ENCODE measurements around the gene RPS8.
A peak's percentile ranks its signal among the peaks of the same experiment; 100 is the strongest.
"Not testable (repeated sequence)": the region's sequence is repeated elsewhere in the genome, so short reads cannot be mapped to it uniquely, and the experiment has no call there.

RPS8 gene

GRCh38 chr1:44775078-44775929 lies at the start of gene RPS8:
Gene RPS8, plus strand, starts transcription at chr1:44775540. Its CDS starts 57 bp downstream, at chr1:44775597.
- DNase-seq (ENCODE audit: low read depth in 1 of 2, low spot score in 1 of 2), result peak; percentile 71 to 74

- peak; percentile 88 for DNase-seq (ENCODE audit: low read depth in 1 of 2, low spot score in 1 of 2)
These were observed 44.4 kb upstream of the RPS8 start, which contains the start of gene RNU5D-1 for GRCh38 chr1:44730741-44731512. Gene RNU5D-1, minus strand, starts transcription at chr1:44731170.

GRCh38 chr1:44733365-44733764 lies 42.0 kb upstream of the RPS8 start:
- no peak for DNase-seq (ENCODE audit: low read depth in 1 of 2, low spot score in 1 of 2)

GRCh38 chr1:44733784-44734183 lies 41.6 kb upstream of the RPS8 start:
- no peak for DNase-seq (ENCODE audit: low read depth in 1 of 2, low spot score in 1 of 2)

DNA sequence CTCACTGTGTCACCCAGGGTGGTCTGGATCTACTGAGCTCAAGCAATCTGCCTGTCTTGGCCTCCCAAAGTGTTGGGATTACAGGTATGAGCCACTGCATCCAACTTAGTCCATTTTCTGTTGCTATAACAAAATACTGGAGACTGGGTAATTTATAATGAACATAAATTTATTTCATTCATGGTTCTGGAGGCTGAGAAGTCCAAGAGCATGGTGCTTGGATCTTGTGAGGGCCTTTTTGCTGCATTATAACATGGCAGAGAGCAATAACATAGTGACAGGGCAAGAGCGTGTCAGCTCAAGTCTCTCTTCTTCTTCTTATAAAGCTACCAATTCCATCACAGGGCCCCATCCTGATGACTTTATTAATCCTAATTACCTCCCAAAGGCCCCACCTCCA lies 39.3 kb upstream of the RPS8 start:
- DNase-seq (ENCODE audit: low read depth in 1 of 2, low spot score in 1 of 2), result no peak

DNA sequence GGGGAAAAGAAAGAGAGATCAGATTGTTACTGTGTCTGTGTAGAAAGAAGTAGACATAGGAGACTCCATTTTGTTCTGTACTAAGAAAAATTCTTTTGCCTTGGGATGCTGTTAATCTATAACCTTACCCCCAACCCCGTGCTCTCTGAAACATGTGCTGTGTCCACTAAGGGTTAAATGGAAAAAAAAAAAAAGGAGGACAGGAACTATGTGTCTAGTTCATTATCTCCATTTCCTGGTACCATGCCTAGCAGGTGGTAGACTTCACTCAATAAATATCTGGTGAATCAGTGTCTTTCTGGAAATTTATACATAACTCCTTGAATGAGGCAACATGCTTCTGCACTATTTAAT lies 36.4 kb upstream of the RPS8 start:
- DNase-seq (ENCODE audit: low read depth in 1 of 2, low spot score in 1 of 2), result not testable (repeated sequence)

GRCh38 chr1:44739307-44740178 lies 35.8 kb upstream of the RPS8 start, which contains the start of gene KIF2C:
Gene KIF2C, plus strand, starts transcription at chr1:44739837. Its CDS starts 96 bp downstream, at chr1:44739933.
- peak; percentile 91 to 95 for DNase-seq (ENCODE audit: low read depth in 1 of 2, low spot score in 1 of 2)

GRCh38 chr1:44740179-44740617 lies 35.1 kb upstream of the RPS8 start:
- DNase-seq (ENCODE audit: low read depth in 1 of 2, low spot score in 1 of 2), result no peak

DNA sequence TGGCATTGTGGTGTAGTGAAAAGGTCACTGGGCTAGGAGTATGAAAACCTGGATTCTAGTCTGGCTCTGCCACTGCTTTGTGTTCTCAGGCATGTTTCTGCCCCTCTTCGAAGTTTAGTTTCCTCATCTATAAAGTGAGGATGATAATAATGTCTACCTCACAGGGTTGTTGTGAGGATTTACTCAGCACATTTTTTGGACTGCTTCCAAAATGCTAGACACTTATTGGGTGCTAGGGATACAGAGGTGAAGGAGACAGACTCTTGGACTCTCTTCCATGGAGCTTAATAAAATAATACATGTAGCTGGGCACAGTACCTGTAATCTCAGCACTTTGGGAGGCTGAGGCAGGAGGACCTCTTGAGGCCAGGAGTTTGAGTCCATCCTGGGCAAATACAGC lies 32.1 kb upstream of the RPS8 start:
- no peak for DNase-seq (ENCODE audit: low read depth in 1 of 2, low spot score in 1 of 2)

DNA sequence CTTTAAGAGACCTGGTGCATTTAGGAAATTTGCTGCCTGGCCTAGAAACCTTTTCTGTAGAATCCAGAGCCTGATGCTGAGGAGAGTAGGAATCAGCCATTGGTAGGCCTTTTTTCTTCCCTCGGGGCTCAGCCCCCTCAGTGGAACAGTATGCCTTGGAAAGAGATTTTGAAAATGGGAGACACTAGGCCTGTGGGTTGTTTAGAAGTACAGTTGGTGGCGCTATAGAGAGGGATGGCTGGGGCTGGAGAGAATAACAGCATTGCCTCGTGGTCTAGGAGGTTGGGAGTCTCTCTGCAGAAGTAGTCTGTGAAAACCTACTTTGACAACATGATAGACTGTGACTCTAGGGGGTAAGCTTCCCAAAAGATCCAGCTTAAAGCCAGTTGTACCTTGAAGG lies 27.5 kb upstream of the RPS8 start:
- DNase-seq (ENCODE audit: low read depth in 1 of 2, low spot score in 1 of 2), result no peak

DNA sequence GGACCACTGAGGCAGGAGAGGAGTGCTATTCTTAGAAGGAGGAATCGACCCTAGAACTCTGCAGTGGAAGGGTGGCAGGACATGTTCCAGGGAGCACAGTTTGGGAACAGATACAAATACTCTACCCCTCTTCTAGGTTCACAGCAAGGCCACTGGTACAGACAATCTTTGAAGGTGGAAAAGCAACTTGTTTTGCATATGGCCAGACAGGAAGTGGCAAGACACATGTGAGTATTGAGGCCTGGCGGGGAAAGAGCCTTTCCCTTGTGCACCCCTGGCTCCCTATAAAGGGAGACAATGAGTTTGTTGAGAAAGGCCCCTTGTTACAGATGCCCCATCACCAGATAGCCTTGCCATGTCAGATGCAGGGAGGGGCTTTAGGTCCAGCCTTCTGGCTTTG lies 17.9 kb upstream of the RPS8 start:
- DNase-seq (ENCODE audit: low read depth in 1 of 2, low spot score in 1 of 2), result no peak

GRCh38 chr1:44759077-44759476 lies 16.3 kb upstream of the RPS8 start:
- no peak for DNase-seq (ENCODE audit: low read depth in 1 of 2, low spot score in 1 of 2)

DNA sequence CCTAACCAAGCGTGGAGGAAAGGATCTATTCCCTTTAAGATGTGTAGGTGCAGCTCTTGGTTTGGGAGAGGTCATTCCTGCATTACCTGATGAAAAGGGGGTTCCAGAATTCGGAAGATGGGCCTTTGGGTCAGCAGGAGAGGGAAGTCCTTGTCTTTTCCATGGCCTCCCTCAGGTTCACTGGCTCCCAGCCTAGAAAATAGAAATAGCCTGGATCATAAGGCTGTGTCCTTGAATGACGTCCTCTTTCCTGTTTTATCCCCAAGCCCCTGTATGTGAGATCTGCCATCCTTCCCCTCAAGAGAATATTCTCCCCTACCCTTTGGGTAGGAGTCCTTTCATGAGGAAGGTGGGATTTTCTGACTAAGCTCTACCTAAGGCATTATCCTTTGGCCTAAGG lies 14.5 kb upstream of the RPS8 start:
- no peak for DNase-seq (ENCODE audit: low read depth in 1 of 2, low spot score in 1 of 2)

GRCh38 chr1:44766421-44766820 lies 8.9 kb upstream of the RPS8 start:
- not testable (repeated sequence) for DNase-seq (ENCODE audit: low read depth in 1 of 2, low spot score in 1 of 2)

- no peak for DNase-seq (ENCODE audit: low read depth in 1 of 2, low spot score in 1 of 2)
These were observed 790 bp downstream of the RPS8 start for GRCh38 chr1:44775930-44776729.

GRCh38 chr1:44776730-44777068 lies 1.4 kb downstream of the RPS8 start:
- DNase-seq (ENCODE audit: low read depth in 1 of 2, low spot score in 1 of 2), result no peak

DNA sequence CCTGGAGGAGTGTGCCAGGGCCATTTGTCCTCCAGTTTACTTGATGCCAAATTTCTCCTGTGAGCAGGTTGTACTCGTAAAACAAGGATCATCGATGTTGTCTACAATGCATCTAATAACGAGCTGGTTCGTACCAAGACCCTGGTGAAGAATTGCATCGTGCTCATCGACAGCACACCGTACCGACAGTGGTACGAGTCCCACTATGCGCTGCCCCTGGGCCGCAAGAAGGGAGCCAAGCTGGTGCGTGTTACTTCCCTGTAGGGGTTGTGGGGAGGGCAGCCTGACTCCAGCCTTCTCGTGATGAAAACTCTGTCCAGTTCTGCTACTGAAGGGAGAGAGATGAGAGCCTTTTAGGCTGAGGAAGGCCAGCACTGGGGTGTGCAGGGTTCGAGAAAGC lies 2.2 kb downstream of the RPS8 start:
- DNase-seq (ENCODE audit: low read depth in 1 of 2, low spot score in 1 of 2), result no peak

- DNase-seq (ENCODE audit: low read depth in 1 of 2, low spot score in 1 of 2), result no peak
These were observed 2.8 kb downstream of the RPS8 start for GRCh38 chr1:44777969-44778635.

GRCh38 chr1:44778705-44779576 lies 3.6 kb downstream of the RPS8 start:
- DNase-seq (ENCODE audit: low read depth in 1 of 2, low spot score in 1 of 2), result no peak

Measured in stimulated activated CD4-positive, alpha-beta T cell treated with anti-CD3 and anti-CD28 coated beads, Interleukin-15, amount 100 ng/mL, for 1 hour (primary cell).